ENCODE results near the gene DUSP5. TPM values are rescaled to one million over a fixed set of nuclear protein-coding genes. Genes with fewer than 3 reads are reported as not detected.

Gene DUSP5
- total RNA-seq, 2 experiments from 2014 or later: 102 to 223 TPM

DNA sequence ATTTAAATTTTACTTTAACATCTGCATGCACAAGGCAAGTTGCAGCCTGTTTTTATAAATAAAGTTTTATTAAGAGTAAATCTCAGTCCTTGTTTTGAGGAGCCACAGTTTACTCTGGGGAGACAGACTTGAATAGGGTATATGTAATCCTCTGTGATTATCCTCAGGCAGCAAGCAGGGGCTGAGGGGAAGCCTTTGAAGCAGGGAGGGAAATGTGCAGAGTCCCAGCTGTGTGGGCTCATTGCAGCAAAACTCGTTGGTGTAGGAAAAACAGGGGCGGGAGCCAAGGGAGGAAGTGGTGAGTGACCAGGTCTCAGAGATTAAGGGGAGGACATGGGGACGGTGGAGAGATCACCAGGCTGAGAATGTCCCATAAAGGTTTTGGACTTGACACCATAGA is 35.4 kb downstream of the DUSP5 start:
- Mint-ChIP-seq H3K4me3 (no peak overlapping the region), H3K36me3 (peaks cover 3% of the 10 kb centered on the region), H3K4me1 (peaks cover 54% of the 10 kb centered on the region), H3K27me3 (no peaks in the 10 kb centered on the region), H3K9me3 (ENCODE audit: low read depth) (no peaks in the 10 kb centered on the region), H3K27ac (no peak overlapping the region)
- no peak for ATAC-seq
- CTCF ChIA-PET: interaction anchor here (1.2 kb wide), 2 partner anchors 33 to 228 kb away, joined by 3 to 4 read pairs; no protein-coding TSS in a partner anchor
- DNase-seq: no peak

DNA sequence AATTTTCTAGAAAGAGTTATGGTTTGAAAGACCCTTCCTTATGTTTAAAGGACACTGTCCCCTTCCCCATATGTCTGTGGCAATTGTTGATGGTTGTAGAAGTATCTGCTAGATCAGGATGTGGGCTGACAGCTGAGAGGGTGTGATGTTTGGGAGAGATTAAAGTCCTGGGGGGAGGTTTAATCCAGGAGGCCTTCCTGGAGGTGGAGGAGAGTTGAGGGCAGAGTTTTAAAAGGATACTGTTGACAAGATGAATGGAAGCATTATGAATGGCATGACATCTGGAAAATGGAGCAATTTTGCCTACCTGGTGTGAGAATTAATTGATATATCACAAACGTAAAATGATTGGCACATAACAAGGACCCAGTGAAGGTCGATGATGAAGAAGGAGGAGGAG is 36.9 kb downstream of the DUSP5 start:
- CTCF ChIA-PET: interaction anchor here (0.7 to 2.2 kb wide), 4 partner anchors 12 to 222 kb away, joined by 3 to 4 read pairs (median 4); no protein-coding TSS in a partner anchor
- H3K36me3 Mint-ChIP-seq: peaks cover 3% of the 10 kb centered on the region
- no peak overlapping the region for H3K4me3 Mint-ChIP-seq
- no peaks in the 10 kb centered on the region for H3K9me3 Mint-ChIP-seq (ENCODE audit: low read depth)
- H3K27ac Mint-ChIP-seq: peak overlapping the region; percentile 7
- DNase-seq: peak; percentile 57
- H3K27me3 Mint-ChIP-seq: no peaks in the 10 kb centered on the region
- peaks cover 47% of the 10 kb centered on the region for H3K4me1 Mint-ChIP-seq
- no peak for ATAC-seq

DNA sequence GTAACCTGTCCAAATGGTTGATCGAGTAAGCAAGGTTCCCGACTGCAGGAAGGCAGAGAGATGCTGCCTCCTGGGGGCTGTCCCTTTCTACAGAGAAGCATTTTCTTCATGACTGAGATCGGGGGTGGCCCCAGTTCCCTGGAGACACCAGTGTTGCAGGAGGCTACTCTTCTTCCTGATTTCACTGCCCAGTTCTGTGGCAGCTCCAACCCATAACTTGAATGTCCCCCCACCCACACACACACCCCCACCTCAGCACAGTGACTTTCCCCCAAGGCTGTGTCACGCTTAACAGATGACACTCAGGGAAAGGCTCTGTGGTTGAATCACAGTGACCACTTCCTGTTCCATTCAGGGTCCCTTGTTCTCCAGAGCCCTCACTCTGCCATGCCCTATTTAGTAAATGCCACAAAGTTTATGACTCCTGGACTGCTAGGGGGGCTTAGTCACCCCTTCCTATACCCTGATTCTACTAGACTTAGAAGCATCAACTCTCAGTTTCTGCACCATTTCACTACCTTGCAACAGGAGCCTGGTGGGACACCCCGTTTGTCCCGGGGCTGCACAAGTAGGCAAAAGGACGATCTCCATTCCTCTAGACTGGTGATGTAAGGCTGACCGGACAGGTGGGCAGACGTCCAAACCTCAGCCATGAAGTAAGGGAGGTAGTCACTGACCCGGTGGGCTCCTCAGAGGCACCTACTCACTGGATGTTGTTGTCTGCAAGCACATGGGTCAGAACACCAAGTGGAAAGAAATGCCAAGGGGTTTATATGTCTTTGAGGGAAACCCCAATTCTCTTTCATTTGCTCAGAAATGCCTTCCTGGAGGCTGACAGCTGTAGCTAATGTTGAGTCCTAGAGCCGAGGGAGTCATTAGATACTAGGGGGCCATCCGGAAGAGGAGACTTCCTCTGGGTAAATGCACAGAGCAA is 38.5 kb downstream of the DUSP5 start:
- Mint-ChIP-seq H3K4me3 (peak overlapping the region; percentile 30), H3K27me3 (no peaks in the 10 kb centered on the region), H3K36me3 (peaks cover 3% of the 10 kb centered on the region), H3K4me1 (peaks cover 46% of the 10 kb centered on the region), H3K9me3 (ENCODE audit: low read depth) (no peaks in the 10 kb centered on the region), H3K27ac (peak overlapping the region; percentile 29)
- CTCF ChIA-PET: interaction anchor here (1.4 to 1.7 kb wide), 2 partner anchors 9 to 10 kb away, joined by 4 to 9 read pairs; no protein-coding TSS in a partner anchor
- peak; percentile 90 for ATAC-seq
- DNase-seq: peak; percentile 88

DNA sequence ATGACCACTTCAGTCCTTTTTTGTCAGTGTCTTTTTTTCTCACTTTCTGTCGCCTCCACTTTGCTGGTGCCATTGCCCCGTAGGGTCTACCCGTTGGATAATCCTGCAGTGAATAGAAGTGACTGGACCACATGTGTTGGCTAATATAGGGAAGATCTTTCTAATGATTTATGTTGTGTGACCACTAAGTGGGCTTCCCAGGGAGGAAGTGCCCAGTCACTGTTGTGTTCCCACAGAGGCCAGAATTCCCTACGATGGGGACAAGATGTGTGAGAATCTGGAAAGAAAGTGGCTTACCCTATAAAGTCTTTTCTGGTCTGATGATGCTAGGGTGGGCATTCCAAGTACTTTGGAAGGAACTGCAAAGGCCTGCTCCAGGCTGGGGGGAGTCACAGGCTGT is 41.4 kb downstream of the DUSP5 start:
- Mint-ChIP-seq H3K4me3 (no peak overlapping the region), H3K4me1 (peaks cover 42% of the 10 kb centered on the region), H3K27me3 (no peaks in the 10 kb centered on the region), H3K36me3 (peaks cover 3% of the 10 kb centered on the region), H3K9me3 (ENCODE audit: low read depth) (no peaks in the 10 kb centered on the region), H3K27ac (no peak overlapping the region)
- CTCF ChIA-PET: interaction anchor here (2.1 to 3.0 kb wide), 2 partner anchors 10 to 183 kb away, joined by 8 to 15 read pairs; no protein-coding TSS in a partner anchor
- DNase-seq (no peak), ATAC-seq (no peak)

DNA sequence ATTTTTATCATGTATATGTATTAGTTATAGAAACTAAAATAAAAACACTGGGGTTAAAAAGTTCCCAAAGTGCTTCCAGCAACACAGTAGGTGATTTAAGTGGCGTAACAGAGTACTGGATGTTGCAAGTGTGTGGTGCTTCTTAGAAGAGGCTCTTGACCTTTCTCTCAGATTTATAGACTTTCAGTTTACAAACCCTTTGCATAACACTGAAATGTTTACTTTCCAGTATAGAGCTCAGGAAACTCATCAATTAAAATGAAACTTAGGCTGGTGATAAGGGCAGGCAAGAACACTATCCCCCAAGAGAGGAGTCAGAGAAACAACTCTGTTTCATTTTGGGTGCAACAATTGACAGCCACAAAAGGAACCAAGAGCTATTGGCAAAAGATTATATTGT is 42.3 kb downstream of the DUSP5 start:
- no peak overlapping the region for H3K4me3 Mint-ChIP-seq
- no peaks in the 10 kb centered on the region for H3K36me3 Mint-ChIP-seq

DNA sequence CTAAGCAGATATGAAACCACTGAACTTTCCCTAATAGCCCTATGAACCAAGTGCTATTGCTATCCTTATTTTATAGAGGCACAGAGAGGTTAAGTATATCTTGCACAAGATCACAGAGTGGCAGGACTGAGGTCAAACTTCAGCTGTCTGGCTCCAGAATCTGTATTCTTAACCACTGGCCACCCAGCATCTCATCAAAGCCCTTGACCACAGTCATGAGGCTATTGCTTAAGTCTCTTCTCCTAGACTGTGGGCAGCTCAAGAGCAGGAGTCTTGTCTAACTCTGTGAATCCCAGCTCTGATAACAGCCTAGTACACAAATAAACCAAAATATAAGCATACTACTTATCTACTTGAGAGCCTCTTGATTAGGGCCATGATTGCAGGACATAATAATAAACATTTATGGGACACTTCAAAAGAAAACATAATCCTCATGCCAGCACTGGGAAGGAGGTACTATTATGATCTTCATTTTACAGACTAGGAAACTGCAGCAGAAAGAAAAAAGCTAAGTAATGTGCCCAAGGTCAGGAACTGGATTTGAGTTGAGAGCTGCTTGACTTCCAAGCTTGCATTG is 47.3 kb downstream of the DUSP5 start:
- no peak for DNase-seq
- H3K27me3 Mint-ChIP-seq: peaks cover 13% of the 10 kb centered on the region
- H3K4me3 Mint-ChIP-seq: no peak overlapping the region
- H3K9me3 Mint-ChIP-seq (ENCODE audit: low read depth): no peaks in the 10 kb centered on the region
- no peak for ATAC-seq
- H3K4me1 Mint-ChIP-seq: peaks cover 13% of the 10 kb centered on the region
- H3K27ac Mint-ChIP-seq: no peak overlapping the region
- CTCF ChIA-PET: interaction anchor here (0.7 to 4.1 kb wide), 10 partner anchors 9 to 239 kb away, joined by 3 to 52 read pairs (median 6); partner anchors contain the start of gene SMNDC1
- H3K36me3 Mint-ChIP-seq: no peaks in the 10 kb centered on the region

More for the DNA sequence above, 42.3 kb downstream of the DUSP5 start:
- CTCF ChIA-PET: interaction anchor here (0.9 to 3.0 kb wide), 8 partner anchors 9 to 234 kb away, joined by 3 to 15 read pairs (median 4); no protein-coding TSS in a partner anchor
- Mint-ChIP-seq H3K4me1 (peaks cover 32% of the 10 kb centered on the region), H3K27me3 (no peaks in the 10 kb centered on the region), H3K27ac (peak overlapping the region; percentile 22), H3K9me3 (ENCODE audit: low read depth) (no peaks in the 10 kb centered on the region)
- no peak for ATAC-seq
- no peak for DNase-seq

DNA sequence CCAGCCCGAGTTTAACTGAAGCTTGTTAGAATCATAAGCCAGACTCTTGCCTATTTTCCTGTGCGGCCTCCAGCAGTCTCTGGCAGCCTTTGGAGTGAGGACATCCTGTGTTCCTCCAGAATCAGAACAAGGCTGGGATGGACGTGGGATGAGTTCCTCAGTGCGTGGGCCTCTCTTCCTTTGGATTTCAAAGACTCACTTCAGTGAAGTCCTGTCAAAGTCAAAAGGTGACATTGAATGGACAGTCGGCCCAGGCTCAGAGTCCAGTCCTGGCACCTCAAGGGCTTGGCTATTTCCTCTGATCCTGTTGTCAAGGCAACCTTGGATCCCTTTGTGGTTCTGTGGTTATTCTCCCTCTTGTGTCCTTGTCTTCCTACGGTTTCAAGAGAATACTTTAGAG is 48.4 kb downstream of the DUSP5 start:
- Mint-ChIP-seq H3K27ac (no peak overlapping the region), H3K36me3 (no peaks in the 10 kb centered on the region), H3K4me3 (no peak overlapping the region), H3K4me1 (peaks cover 11% of the 10 kb centered on the region), H3K27me3 (peaks cover 22% of the 10 kb centered on the region), H3K9me3 (ENCODE audit: low read depth) (no peaks in the 10 kb centered on the region)
- CTCF ChIA-PET: interaction anchor here (0.8 to 4.1 kb wide), 22 partner anchors 9 to 240 kb away, joined by 3 to 52 read pairs (median 6); partner anchors contain the start of genes SMC3 and SMNDC1
- DNase-seq: no peak
- no peak for ATAC-seq

DNA sequence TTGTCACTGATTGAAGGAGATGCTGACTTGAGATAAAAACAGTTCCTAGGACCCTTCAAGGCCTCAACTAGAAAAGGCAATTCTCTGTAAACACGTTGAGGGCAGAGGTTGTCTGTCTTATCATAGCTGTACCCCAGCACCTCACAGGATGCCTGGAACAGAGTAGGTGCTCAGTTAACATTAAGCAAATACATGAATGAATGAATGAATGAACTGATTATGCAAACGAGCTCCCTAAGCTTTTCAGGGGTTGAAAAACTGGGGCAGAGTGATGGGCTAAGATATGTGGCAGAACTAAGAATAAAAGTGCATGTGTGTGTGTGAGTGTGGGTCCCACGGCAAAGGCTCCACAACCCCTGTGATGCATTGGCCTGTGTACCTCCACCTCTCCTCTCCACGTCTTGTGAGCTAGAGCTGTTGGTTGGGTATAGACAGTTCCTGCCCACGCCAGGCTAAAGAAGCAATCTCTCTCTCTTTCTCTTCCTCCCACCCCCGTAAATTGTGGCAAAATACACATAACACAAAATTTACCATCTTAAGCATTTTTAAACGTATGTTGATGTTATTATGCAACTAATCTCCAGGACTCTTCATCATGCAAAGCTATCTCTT is 48.9 kb downstream of the DUSP5 start:
- CTCF ChIA-PET: interaction anchor here (0.7 to 4.1 kb wide), 25 partner anchors 9 to 409 kb away, joined by 3 to 52 read pairs (median 5); partner anchors contain the start of genes SMC3 and SMNDC1
- no peaks in the 10 kb centered on the region for H3K36me3 Mint-ChIP-seq
- no peak for DNase-seq
- peaks cover 11% of the 10 kb centered on the region for H3K4me1 Mint-ChIP-seq
- H3K9me3 Mint-ChIP-seq (ENCODE audit: low read depth): no peaks in the 10 kb centered on the region
- ATAC-seq: no peak
- H3K4me3 Mint-ChIP-seq: no peak overlapping the region
- peaks cover 27% of the 10 kb centered on the region for H3K27me3 Mint-ChIP-seq
- no peak overlapping the region for H3K27ac Mint-ChIP-seq

DNA sequence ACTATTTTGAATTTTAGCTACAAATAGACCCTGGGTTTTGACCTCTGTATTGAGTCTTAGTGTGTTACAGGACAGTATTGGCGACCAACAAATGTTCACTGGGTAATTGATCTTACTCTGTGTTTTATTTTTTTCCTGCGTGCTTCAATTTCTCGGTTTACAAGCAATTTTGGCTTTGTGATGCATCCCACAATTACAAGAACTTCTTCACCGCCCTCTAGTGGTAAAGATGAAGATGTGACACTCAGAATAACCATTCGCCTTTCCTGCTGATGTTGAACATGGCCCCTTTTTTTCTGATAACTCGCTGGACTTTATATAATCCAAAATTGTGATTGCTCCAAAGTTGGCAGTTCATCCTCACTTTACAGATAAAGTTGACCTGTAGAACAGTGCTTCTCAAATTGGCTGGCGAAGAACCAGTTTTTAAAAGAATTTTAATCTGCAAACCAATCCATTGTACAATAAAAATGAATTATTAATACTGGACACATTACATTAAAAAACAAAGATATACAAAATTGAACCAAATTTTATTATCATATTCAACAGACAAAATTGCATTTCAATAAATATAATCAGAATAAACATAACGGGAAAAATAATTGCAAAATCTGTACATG is 49.5 kb downstream of the DUSP5 start:
- peaks cover 11% of the 10 kb centered on the region for H3K4me1 Mint-ChIP-seq
- no peaks in the 10 kb centered on the region for H3K9me3 Mint-ChIP-seq (ENCODE audit: low read depth)
- H3K36me3 Mint-ChIP-seq: no peaks in the 10 kb centered on the region
- peak; percentile 84 for ATAC-seq
- no peak overlapping the region for H3K27ac Mint-ChIP-seq
- no peak for DNase-seq
- CTCF ChIA-PET: interaction anchor here (0.7 to 4.1 kb wide), 29 partner anchors 10 to 409 kb away, joined by 3 to 52 read pairs (median 5); partner anchors contain the start of genes SMC3 and SMNDC1
- peaks cover 32% of the 10 kb centered on the region for H3K27me3 Mint-ChIP-seq
- no peak overlapping the region for H3K4me3 Mint-ChIP-seq

DNA sequence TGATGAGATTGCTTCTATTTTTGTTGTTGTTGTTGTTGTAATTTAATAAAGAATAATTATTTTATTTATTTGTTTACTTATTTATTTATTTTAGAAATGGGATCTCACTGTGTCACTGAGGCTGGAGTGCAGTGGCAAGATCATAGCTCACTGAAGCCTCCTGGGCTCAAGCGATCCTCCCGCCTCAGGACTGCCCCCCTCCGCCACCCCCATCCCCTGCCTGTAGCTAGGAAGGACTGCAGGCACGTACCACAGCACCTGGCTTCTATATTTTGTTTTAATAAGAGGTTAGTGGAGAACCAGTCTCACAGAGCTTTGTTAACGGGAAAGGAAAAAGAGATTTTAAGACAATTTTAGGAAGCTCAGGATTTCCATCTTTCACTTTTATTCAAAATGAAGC is 50.3 kb downstream of the DUSP5 start:
- H3K36me3 Mint-ChIP-seq: no peaks in the 10 kb centered on the region
- ATAC-seq (no peak), DNase-seq (no peak)
- no peak overlapping the region for H3K27ac Mint-ChIP-seq
- H3K27me3 Mint-ChIP-seq: peaks cover 38% of the 10 kb centered on the region
- H3K4me1 Mint-ChIP-seq: peaks cover 11% of the 10 kb centered on the region
- H3K9me3 Mint-ChIP-seq (ENCODE audit: low read depth): no peaks in the 10 kb centered on the region
- CTCF ChIA-PET: interaction anchor here (0.8 to 3.5 kb wide), 12 partner anchors 8 to 242 kb away, joined by 3 to 38 read pairs (median 5); partner anchors contain the start of gene SMNDC1
- no peak overlapping the region for H3K4me3 Mint-ChIP-seq

DNA sequence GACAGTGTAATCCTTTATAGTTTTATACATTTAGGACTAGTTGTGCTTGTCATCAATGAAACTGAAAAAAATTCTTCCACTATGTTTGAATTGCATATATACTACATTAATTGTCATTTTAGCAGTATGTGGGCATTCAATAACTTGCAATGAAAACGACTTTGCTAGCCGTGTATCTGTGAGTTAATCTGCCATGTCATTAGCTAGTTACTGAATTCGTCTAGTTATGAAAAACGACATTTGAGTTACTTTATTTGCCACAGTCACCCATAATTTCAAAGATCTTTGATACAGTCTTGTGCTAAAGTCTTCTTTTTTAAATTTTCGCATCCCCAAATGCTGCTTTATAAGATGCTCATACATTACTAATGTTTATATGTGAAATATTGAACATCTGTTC is 51.5 kb downstream of the DUSP5 start:
- Mint-ChIP-seq H3K9me3 (ENCODE audit: low read depth) (no peaks in the 10 kb centered on the region), H3K27ac (no peak overlapping the region), H3K4me3 (no peak overlapping the region), H3K27me3 (peaks cover 38% of the 10 kb centered on the region), H3K4me1 (peaks cover 11% of the 10 kb centered on the region), H3K36me3 (no peaks in the 10 kb centered on the region)
- CTCF ChIA-PET: interaction anchor here (1.0 to 3.5 kb wide), 12 partner anchors 9 to 243 kb away, joined by 3 to 38 read pairs (median 5); partner anchors contain the start of gene SMNDC1
- ATAC-seq (no peak), DNase-seq (no peak)

DNA sequence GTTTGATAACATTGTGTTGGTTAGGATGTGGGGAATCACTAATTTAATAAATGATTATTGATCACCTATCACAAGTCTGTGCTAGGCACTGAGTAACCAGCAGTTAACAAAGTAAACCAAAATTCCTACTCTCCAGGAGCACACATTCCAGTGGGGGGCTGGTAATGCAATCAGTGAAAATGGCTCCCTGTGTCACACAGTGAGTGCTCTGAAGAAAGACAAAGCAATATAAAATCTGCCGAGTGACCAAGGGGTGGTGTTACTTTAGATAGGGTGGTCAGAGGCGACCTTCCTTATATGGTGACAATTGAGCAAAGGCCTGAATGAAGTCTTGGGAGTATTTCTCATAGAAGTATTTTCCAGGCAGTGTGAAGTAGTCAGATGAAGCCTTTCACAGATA is 56.2 kb downstream of the DUSP5 start:
- ATAC-seq (no peak), DNase-seq (no peak)
- H3K27ac Mint-ChIP-seq: no peak overlapping the region
- CTCF ChIA-PET: no interaction called here
- peaks cover 55% of the 10 kb centered on the region for H3K27me3 Mint-ChIP-seq
- H3K9me3 Mint-ChIP-seq (ENCODE audit: low read depth): no peaks in the 10 kb centered on the region
- no peaks in the 10 kb centered on the region for H3K36me3 Mint-ChIP-seq
- no peak overlapping the region for H3K4me3 Mint-ChIP-seq
- peaks cover 10% of the 10 kb centered on the region for H3K4me1 Mint-ChIP-seq
